Measurements from ENCODE around the gene PTTG1IP.

Gene PTTG1IP

GRCh38 chr21:44873356-44874239, at the start of gene PTTG1IP:
Gene PTTG1IP, minus strand, starts transcription at chr21:44873690. Its CDS starts 74 bp downstream, at chr21:44873616.
- peak within 1 kb of the TSS; percentile 92 for H3K4me3 ChIP-seq (ENCODE audit: low read depth, low read length)
- no peak for TF ChIP-seq CTCF (IDR thresholded peaks at IDR 0.05; ENCODE audit: borderline replicate concordance, insufficient read depth, low read depth, low read length)

- no peak overlapping the region for H3K4me3 ChIP-seq (ENCODE audit: low read depth, low read length)
- TF ChIP-seq CTCF (IDR thresholded peaks at IDR 0.05; ENCODE audit: borderline replicate concordance, insufficient read depth, low read depth, low read length): no peak
Observed at GRCh38 chr21:44921928-44922327, 48.4 kb upstream of the PTTG1IP start.

- H3K4me3 ChIP-seq (ENCODE audit: low read depth, low read length): peak within 1 kb of the TSS; percentile 81
- no peak for TF ChIP-seq CTCF (IDR thresholded peaks at IDR 0.05; ENCODE audit: borderline replicate concordance, insufficient read depth, low read depth, low read length)
Observed at GRCh38 chr21:44920694-44921604, 47.5 kb upstream of the PTTG1IP start, which contains the start of gene ITGB2. Gene ITGB2, minus strand, starts transcription at chr21:44920899. Its CDS starts 10,117 bp downstream, at chr21:44910782.

- peak overlapping the region; percentile 81 for H3K4me3 ChIP-seq (ENCODE audit: low read depth, low read length)
- TF ChIP-seq CTCF (IDR thresholded peaks at IDR 0.05; ENCODE audit: borderline replicate concordance, insufficient read depth, low read depth, low read length): no peak
Observed at GRCh38 chr21:44919913-44920693, 46.6 kb upstream of the PTTG1IP start.

- H3K4me3 ChIP-seq (ENCODE audit: low read depth, low read length): peak overlapping the region; percentile 81
Observed at GRCh38 chr21:44919111-44919912, 45.8 kb upstream of the PTTG1IP start.

More at GRCh38 chr21:44919111-44919912, 45.8 kb upstream of the PTTG1IP start:
- no peak for TF ChIP-seq CTCF (IDR thresholded peaks at IDR 0.05; ENCODE audit: borderline replicate concordance, insufficient read depth, low read depth, low read length)
